Embryonic facial prominence (tissue), 1 donor: Measurements from ENCODE around the gene MSI2.

Source experiments
- DNase-seq: peaks from one replicate; pipeline ENCODE4 v3.0.0-alpha.2; 2016; ENCODE audit errors: extremely low spot score

The MSI2 gene

DNA sequence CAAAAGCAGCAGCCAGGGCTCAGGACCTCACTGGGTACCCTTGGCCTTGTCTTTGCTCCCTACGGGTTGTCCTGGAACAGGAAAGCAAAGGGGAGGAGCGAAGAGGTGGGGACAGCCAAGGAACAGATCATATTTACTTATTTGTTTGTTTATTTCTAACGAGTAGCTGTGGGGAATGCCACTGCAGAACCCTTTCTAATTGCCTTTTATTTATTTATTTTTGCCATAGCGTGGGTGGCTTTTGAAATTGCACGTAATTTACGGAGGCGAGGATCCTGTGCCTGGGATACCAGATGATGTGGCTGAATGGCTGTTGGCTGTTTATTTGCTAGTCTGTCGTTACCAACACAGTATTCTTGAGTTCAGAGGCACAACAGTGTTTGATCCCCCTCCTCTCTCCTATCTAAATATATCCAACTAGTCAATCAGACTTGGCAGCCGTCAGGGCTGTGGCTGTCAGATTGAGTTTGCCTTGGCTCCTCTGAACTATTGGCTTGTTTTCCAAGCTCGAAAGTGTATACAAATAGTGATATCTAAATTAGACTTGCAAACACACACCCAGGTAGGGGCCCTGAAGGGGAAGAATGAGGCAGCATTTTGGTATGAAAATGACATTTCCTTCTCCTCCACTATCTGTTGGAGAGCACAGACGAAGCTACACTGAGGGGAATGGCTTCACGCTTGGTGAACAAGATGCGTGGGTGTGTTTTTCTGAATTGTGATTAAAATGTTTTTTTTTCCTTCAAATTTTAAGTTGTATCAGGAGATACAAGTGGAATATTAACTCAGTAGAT lies 110.4 kb downstream of the MSI2 start:
- no peak for DNase-seq

DNA sequence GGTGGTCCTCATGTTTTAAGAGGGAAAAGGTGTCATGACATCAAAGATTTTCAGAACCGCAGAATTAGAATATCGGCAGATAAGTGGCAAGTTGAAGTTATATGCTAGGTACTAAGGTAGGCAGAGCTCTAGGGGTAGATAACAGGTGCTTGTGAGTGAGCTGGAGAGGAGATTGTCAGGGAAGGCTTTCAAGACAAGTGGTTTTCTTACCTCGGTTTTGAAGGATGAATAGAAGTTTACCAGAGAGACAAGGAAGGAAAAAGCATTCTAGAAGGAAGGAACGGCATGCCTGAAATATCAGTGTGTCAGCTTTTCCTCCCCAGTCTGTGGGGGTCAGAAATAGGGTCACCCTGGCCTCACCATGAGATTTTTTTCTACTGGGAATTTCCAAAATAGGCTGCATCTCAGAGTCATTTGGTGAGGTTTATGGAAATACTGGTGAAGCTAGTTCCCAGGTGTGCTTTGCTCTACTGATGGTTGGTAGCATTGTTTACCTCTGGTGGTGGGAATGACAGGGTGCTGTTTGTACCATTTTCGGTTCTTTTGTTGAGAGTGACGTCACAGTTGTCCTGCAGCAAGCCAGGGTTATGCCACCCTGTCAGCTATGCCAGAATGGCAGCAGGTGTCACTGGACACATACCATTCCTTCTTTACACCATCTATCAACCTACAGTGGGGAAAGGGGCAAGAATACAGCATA lies 112.5 kb downstream of the MSI2 start:
- DNase-seq = no peak

GRCh38 chr17:57369509-57369945 lies 113.2 kb downstream of the MSI2 start:
- DNase-seq = no peak

DNA sequence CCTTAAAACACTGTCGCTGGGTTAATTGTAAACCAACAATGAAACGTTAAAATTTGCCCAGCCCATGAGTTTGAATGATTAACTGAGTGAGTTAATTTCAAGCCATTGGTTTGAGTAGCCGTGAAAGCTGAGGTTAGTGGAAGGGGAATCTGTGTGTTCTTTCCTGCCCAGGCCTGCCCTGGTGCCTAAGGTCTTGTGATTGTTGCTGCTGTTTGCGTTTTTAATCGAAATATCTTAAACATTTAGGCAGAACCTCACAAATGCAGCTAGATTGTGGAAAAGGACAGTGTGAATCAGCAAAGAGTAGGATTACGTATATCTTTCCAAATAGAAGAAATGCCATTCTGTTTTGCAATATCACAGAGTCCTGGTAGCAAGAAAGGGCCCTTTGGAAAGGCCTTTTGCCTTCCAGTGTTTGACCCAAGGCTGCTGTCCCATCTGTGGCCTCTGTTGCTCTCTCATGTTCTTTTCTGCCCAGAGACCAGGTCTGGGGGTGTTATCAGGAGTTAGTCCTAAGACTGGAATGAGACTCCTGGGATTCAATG lies 113.8 kb downstream of the MSI2 start:
- DNase-seq = no peak

DNA sequence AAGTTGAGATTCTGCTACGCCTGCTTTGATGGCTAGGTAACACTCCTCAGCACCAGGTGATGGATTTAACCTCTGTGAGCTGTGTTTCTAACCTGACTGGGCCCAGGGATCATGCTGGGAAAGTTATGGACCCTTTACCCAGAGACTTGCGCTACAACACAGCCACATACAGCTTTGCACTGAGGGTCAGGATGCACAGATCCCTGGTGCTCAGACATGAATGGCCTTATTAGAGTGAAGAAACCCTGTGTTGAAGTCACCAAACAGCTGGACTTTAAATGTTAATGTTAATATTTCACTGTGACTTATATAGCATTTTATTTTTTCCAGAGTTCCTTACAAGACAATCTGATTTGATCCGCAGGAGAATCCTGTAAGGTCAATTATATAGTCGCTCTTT lies 114.3 kb downstream of the MSI2 start:
- DNase-seq = no peak

GRCh38 chr17:57372156-57372555 lies 115.8 kb downstream of the MSI2 start:
- DNase-seq = no peak

DNA sequence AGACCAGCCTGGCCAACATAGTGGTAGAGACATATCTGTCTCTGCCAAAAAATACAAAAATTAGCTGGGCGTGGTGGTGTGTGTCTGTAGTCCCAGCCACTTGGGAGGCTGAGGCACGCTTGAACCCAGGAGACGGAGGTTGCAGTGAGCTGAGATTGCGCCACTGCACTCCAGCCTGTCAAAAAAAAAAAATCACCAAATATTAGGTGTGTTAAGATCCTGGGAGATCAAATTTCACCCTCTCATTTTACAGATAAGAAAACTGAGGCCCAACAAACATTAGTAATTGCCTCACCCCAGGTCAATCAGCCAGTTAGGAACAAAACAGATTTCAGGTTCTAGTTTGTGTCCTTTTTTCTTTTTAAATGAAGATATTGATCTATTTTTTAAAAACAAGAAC lies 116.7 kb downstream of the MSI2 start:
- no peak for DNase-seq

DNA sequence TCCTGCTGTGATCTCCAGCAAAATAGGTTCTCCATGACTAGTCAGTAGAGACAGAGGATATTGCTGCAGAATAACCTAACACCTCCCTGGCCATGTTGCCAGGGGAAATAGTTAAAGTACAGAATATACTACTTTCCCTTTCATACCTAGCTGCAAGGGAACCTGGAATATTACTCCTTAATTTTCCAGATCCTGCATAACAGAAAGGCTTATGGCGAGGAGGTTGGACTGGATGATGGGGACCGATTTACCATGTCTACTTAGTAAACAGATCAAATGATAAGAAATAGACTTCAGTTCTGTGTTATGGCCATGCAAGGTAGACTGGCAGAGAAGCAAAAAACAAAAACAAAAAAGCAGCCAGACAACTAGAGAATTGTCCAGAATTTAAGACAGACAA lies 117.4 kb downstream of the MSI2 start:
- no peak for DNase-seq

DNA sequence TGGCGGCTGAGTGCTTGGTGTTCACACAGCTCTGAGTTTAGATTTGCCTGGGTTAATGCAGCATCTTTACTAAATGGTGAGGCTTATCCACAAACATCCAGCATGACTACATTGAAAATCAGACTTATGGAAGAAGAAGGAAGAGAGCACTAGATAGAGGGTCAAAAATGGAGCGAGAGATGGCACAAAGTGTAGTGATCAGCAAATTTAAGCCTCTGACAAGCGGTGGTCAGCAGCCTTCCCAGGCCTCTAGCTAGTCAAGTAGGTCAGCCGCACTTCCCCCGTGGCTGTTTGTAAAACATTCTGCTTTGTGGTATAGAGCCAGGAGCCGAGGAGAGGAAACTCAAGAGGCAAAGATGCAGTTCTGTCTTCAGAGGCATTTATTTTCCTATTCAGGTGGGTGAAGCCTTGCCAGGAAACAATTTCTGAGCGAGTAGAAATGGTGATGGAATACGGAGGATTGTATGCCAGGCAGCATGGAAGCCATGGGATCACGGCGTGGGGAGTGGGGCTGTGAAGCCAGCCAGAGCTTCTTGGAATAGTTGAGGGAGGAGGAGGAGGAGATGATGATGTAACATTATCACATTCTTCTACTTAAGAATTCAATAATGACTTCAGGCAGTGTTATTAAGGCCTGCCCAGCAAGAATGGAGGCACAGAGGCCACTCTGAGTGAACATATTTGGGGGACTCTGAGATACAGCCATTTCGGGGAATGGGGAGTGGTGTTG lies 118.9 kb downstream of the MSI2 start:
- DNase-seq = no peak

DNA sequence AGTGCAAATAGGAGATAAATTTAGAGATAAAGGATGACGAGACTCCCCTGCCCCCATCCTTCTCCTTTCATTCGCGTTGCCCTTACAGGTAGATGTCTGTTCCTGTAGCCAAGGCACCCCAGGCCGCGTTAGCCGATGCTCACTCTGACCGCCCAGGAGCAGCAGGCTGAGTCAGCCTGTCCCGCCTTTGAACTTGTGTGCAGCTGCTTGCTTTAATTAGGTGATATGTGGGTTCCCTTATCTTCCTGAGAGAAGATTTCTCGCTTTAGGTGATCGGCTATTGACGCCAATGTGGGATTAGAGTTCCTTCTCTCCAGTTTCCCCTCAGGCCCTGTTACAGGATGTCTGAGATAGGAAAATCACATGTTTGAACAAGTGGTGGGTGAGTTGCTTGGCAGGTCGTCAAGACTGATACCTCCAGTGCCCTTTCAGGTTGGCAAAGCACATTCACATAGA lies 119.5 kb downstream of the MSI2 start:
- DNase-seq = no peak

- no peak for DNase-seq
Observed at GRCh38 chr17:57377094-57377493, 120.8 kb downstream of the MSI2 start.

- no peak for DNase-seq
Observed at GRCh38 chr17:57379237-57379894, 123.0 kb downstream of the MSI2 start.

GRCh38 chr17:57379895-57380434 lies 123.6 kb downstream of the MSI2 start:
- no peak for DNase-seq

DNA sequence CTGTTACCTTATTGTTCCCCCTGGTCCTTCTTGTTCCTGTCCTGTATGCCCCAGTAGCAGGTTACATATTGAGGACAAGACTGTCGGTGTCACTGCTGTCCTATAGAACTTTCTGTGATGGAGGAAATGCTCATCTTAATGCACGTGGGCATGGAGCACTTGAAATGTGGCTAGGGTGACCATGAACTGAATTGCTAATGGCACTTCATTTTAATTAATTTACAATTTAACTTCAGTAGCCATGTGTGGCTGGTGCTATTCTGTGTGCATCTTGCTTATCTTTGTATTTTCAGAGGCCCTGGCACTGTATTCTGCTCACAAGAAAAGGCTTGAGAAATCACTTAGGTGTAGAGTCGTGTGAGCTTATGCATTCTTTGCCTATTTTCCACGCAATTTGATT lies 125.2 kb downstream of the MSI2 start:
- DNase-seq = no peak

DNA sequence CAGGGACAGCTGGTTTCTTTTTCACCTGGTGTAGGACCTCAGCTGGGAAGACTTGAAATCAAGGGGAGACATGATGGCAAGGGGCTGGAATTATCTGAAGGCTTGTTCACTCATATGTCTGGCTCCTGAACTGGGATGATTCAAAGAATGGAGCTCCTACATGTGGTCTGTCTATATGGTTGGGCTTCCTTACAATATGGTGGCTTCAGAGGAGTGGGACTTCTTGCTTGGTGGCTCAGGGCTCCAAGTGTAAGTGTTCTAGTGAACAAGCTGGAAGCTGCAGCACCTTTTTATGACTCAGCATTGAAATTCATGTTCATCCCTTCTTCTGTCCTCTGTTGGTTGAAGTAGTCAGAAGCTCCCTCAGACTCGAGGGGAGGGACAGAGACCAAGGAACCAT lies 127.9 kb downstream of the MSI2 start:
- DNase-seq = no peak

- no peak for DNase-seq
Observed at GRCh38 chr17:57385975-57386374, 129.7 kb downstream of the MSI2 start.

- DNase-seq = no peak
Observed at GRCh38 chr17:57387575-57387974, 131.3 kb downstream of the MSI2 start.

- no peak for DNase-seq
Observed at GRCh38 chr17:57388131-57388725, 131.9 kb downstream of the MSI2 start.

DNA sequence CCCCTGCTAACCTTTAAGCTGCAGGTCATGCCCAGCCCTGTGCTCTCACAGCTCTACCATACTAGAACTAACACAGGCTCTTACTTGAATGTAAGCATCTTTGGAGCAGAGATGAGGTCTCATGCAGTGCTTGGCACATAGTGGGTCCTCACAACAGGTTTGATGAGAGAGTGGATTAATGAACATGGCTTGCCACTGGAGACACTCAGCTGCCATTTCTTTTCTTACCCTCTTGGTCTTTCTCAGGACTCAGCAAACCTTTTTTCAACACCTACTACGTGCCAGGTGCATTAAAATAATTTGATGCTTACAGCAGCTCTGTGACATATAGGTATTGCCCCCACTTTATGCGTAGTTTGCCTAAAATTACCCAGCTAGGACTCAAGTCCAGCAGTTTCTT lies 133.2 kb downstream of the MSI2 start:
- no peak for DNase-seq

DNA sequence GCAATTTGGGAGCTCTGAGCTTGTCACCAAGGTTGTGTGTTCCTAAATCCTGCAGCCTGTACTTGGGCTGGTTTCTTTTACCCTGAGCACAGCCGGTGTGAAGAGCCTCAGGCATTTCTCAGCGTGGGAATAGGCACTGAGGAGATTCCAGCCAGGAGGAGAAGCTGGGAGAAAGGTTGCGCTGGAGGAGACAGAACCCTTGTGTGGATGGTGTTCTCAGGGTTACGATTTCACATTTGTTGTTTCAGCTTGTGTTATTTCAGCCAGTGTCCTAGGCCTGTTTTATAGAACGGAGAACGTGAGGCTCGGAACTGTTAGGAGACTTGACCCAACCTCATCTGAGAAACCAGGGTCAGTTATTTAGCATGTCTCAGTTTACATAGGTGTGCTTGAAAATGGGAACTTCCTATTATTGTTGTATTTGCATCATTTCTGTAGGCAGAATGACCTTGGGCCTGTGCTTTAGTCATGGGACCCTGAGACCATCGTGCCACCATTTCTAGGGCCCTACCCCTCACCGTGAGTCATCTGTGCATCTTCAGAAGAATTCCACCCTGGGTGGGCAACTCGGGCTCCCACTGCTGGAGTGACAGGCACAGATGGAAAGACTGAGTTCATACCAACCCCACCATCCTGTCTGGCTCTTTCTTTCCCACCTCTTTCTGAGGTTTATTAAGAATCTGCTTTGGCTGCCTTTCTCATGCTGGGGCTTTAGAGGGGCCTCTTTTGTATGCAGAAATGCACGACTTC lies 134.9 kb downstream of the MSI2 start:
- DNase-seq = peak; percentile 76
